ENCODE measurements around the gene STX12.

DNA sequence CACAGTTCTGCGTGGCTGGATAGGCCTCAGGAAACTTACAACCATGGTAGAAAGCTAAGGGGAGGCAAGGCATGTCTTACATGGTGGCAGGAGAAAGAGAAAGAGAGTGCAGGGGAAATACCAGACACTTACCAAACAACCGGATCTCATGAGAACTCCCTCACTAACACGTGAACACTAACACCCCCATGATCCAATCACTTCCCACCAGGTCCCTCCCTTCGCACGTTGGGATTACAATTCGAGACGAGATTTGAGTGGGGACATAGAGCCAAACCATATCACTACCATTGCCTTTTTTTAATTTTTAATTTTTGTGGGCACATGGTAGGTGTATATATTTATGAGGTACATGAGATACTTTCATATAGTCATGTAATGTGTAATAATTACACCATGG, 33.7 kb downstream of the STX12 start:
- TF ChIP-seq, protein P1, sequence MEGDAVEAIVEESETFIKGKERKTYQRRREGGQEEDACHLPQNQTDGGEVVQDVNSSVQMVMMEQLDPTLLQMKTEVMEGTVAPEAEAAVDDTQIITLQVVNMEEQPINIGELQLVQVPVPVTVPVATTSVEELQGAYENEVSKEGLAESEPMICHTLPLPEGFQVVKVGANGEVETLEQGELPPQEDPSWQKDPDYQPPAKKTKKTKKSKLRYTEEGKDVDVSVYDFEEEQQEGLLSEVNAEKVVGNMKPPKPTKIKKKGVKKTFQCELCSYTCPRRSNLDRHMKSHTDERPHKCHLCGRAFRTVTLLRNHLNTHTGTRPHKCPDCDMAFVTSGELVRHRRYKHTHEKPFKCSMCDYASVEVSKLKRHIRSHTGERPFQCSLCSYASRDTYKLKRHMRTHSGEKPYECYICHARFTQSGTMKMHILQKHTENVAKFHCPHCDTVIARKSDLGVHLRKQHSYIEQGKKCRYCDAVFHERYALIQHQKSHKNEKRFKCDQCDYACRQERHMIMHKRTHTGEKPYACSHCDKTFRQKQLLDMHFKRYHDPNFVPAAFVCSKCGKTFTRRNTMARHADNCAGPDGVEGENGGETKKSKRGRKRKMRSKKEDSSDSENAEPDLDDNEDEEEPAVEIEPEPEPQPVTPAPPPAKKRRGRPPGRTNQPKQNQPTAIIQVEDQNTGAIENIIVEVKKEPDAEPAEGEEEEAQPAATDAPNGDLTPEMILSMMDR (conservative IDR thresholded peaks at IDR 0.05; ENCODE audit: low read length): no peak
- no peak for TF ChIP-seq EZH2phosphoT487 (IDR thresholded peaks at IDR 0.05; ENCODE audit: borderline replicate concordance)
